ENCODE measurements around the gene DYNC1H1. TPM values are rescaled to one million over a fixed set of nuclear protein-coding genes. Genes with fewer than 3 reads are reported as not detected.

The DYNC1H1 gene
- total RNA-seq, 1 experiment from 2014 or later, result 606 TPM

- Histone ChIP-seq H3K4me1 (ENCODE audit: insufficient read depth, low read length) (peaks cover 15% of the 10 kb centered on the region; the same call in 1 of the 2 replicates), H3K9me3 (ENCODE audit: low read length) (no peaks in the 10 kb centered on the region), H3K36me3 (ENCODE audit: low read depth, low read length) (peaks cover 91% of the 10 kb centered on the region), H3K9ac (ENCODE audit: low read length) (no peak overlapping the region), H3K27ac (ENCODE audit: low read length) (no peak overlapping the region), H3K27me3 (ENCODE audit: low read length) (no peaks in the 10 kb centered on the region), H3F3A (ENCODE audit: low read length, unreplicated experiment) (no peaks in the 10 kb centered on the region), H2AFZ (ENCODE audit: low read length) (no peak overlapping the region), H4K20me1 (ENCODE audit: low read length) (no peaks in the 10 kb centered on the region), H3K4me2 (ENCODE audit: low read length) (no peak overlapping the region), H3K9me2 (replicated peaks; ENCODE audit: low read length) (no peaks in the 10 kb centered on the region), H3K79me2 (ENCODE audit: low read length) (no peaks in the 10 kb centered on the region), H3K4me3 (ENCODE audit: low read length) (no peak overlapping the region)
- ATAC-seq (no peak), DNase-seq (no peak)
- TF ChIP-seq CTCF (conservative IDR thresholded peaks at IDR 0.05; ENCODE audit: low read depth, low read length) (no peak), EZH2phosphoT487 (IDR thresholded peaks at IDR 0.05; ENCODE audit: borderline replicate concordance, low read length) (no peak), EZH2 (IDR thresholded peaks at IDR 0.05; ENCODE audit: low read length, unreplicated experiment) (no peak)
- BruUV-seq (replicated peaks), result no TSS peak
- ChIA-PET POLR2A (ENCODE audit: unreplicated experiment) (no interaction called here), CTCF (no interaction called here)
- intact Hi-C loops (cut with micrococcal nuclease), result no loop called here
Observed at GRCh38 chr14:102035914-102036313, 71.5 kb downstream of the DYNC1H1 start.

- Histone ChIP-seq H3K9me2 (replicated peaks; ENCODE audit: low read length) (no peaks in the 10 kb centered on the region), H3K79me2 (ENCODE audit: low read length) (no peaks in the 10 kb centered on the region), H3K4me3 (ENCODE audit: low read length) (no peak overlapping the region), H2AFZ (ENCODE audit: low read length) (no peak overlapping the region), H3K4me1 (ENCODE audit: insufficient read depth, low read length) (peaks cover 15% of the 10 kb centered on the region; the same call in 1 of the 2 replicates), H4K20me1 (ENCODE audit: low read length) (no peaks in the 10 kb centered on the region), H3K9me3 (ENCODE audit: low read length) (no peaks in the 10 kb centered on the region), H3K9ac (ENCODE audit: low read length) (no peak overlapping the region), H3K27me3 (ENCODE audit: low read length) (no peaks in the 10 kb centered on the region), H3K27ac (ENCODE audit: low read length) (no peak overlapping the region), H3F3A (ENCODE audit: low read length, unreplicated experiment) (no peaks in the 10 kb centered on the region), H3K36me3 (ENCODE audit: low read depth, low read length) (peaks cover 94% of the 10 kb centered on the region), H3K4me2 (ENCODE audit: low read length) (no peak overlapping the region)
- no TSS peak for BruUV-seq (replicated peaks)
- DNase-seq, result no peak
- intact Hi-C loops (cut with micrococcal nuclease), result no loop called here
- CTCF ChIA-PET, result no interaction called here
- POLR2A ChIA-PET (ENCODE audit: unreplicated experiment), result no interaction called here
- TF ChIP-seq EZH2phosphoT487 (IDR thresholded peaks at IDR 0.05; ENCODE audit: borderline replicate concordance, low read length) (no peak), EZH2 (IDR thresholded peaks at IDR 0.05; ENCODE audit: low read length, unreplicated experiment) (no peak)
- no peak for ATAC-seq
Observed at GRCh38 chr14:102037686-102038085, 73.3 kb downstream of the DYNC1H1 start.

GRCh38 chr14:102039157-102039556 lies 74.8 kb downstream of the DYNC1H1 start:
- POLR2A ChIA-PET (ENCODE audit: unreplicated experiment), result no interaction called here
- CTCF ChIA-PET, result no interaction called here
- intact Hi-C loops (cut with micrococcal nuclease), result no loop called here

More at GRCh38 chr14:102039157-102039556, 74.8 kb downstream of the DYNC1H1 start:
- Histone ChIP-seq H3K79me2 (ENCODE audit: low read length) (no peaks in the 10 kb centered on the region), H3K4me3 (ENCODE audit: low read length) (no peak overlapping the region), H3K9ac (ENCODE audit: low read length) (no peak overlapping the region), H3K9me3 (ENCODE audit: low read length) (no peaks in the 10 kb centered on the region), H3K4me1 (ENCODE audit: insufficient read depth, low read length) (peaks cover 3% of the 10 kb centered on the region; the same call in 1 of the 2 replicates), H3K36me3 (ENCODE audit: low read depth, low read length) (peaks cover 92% of the 10 kb centered on the region), H2AFZ (ENCODE audit: low read length) (no peak overlapping the region), H3K27me3 (ENCODE audit: low read length) (no peaks in the 10 kb centered on the region), H3K9me2 (replicated peaks; ENCODE audit: low read length) (no peaks in the 10 kb centered on the region), H4K20me1 (ENCODE audit: low read length) (no peaks in the 10 kb centered on the region), H3K4me2 (ENCODE audit: low read length) (no peak overlapping the region), H3K27ac (ENCODE audit: low read length) (no peak overlapping the region), H3F3A (ENCODE audit: low read length, unreplicated experiment) (no peaks in the 10 kb centered on the region)
- BruUV-seq (replicated peaks), result no TSS peak
- ATAC-seq, result no peak
- no peak for DNase-seq
- TF ChIP-seq CTCF (conservative IDR thresholded peaks at IDR 0.05; ENCODE audit: low read depth, low read length), result no peak
- no peak for TF ChIP-seq EZH2phosphoT487 (IDR thresholded peaks at IDR 0.05; ENCODE audit: borderline replicate concordance, low read length)
- TF ChIP-seq EZH2 (IDR thresholded peaks at IDR 0.05; ENCODE audit: low read length, unreplicated experiment), result no peak
